Measurements from ENCODE around the gene SLC38A10. TPM values are rescaled to one million over a fixed set of nuclear protein-coding genes. Genes with fewer than 3 reads are reported as not detected.

The SLC38A10 gene
- total and polyA plus RNA-seq, 4 donors = 22.3 to 118 (median 70.8) TPM

- H3K4me3 ChIP-seq (ENCODE audit: low read length in 2 of 2) = no peak overlapping the region
- no peak for DNase-seq
- no peaks in the 10 kb centered on the region for H3K36me3 ChIP-seq (ENCODE audit: control insufficient read depth in 1 of 2, insufficient read depth in 2 of 2, low read length in 1 of 2)
- WGBS, 2 donors = 75 to 77% methylated on average over 32 of the region's 33 CpGs
- H3K4me1 ChIP-seq (ENCODE audit: control insufficient read depth in 1 of 2, insufficient read depth in 2 of 2, low read length in 2 of 2) = no peaks in the 10 kb centered on the region
- H3K27me3 ChIP-seq (ENCODE audit: control insufficient read depth in 1 of 2, insufficient read depth in 2 of 2, low read length in 1 of 2) = no peaks in the 10 kb centered on the region
- intact Hi-C loops (cut with DNase I) = no loop called here
- H3K9me3 ChIP-seq (ENCODE audit: control insufficient read depth, low read length) = no peaks in the 10 kb centered on the region
- ATAC-seq (ENCODE audit: low FRiP score) = no peak
- H3K27ac ChIP-seq (ENCODE audit: low read depth in 1 of 2, low read length in 2 of 2) = no peak overlapping the region
These were observed 52.4 kb downstream of the SLC38A10 start for GRCh38 chr17:81242421-81243332.

GRCh38 chr17:81241648-81242420, 53.3 kb downstream of the SLC38A10 start:
- DNase-seq (peak in 1 of 2 donors; percentile 88), ATAC-seq (ENCODE audit: low FRiP score) (no peak)
- H3K27ac ChIP-seq (ENCODE audit: low read depth in 1 of 2, low read length in 2 of 2) = no peak overlapping the region
- WGBS, 2 donors = 41 to 44% methylated on average over 26 of the region's 26 CpGs
- H3K4me1 ChIP-seq (ENCODE audit: control insufficient read depth in 1 of 2, insufficient read depth in 2 of 2, low read length in 2 of 2) = no peaks in the 10 kb centered on the region
- intact Hi-C loops (cut with DNase I) = loop anchor here in 1 of 2 donors (1.0 kb wide), 1 partner anchor 100 kb away; no protein-coding TSS in a partner anchor
- H3K36me3 ChIP-seq (ENCODE audit: control insufficient read depth in 1 of 2, insufficient read depth in 2 of 2, low read length in 1 of 2) = no peaks in the 10 kb centered on the region
- no peak overlapping the region for H3K4me3 ChIP-seq (ENCODE audit: low read length in 2 of 2)
- H3K9me3 ChIP-seq (ENCODE audit: control insufficient read depth, low read length) = no peaks in the 10 kb centered on the region
- H3K27me3 ChIP-seq (ENCODE audit: control insufficient read depth in 1 of 2, insufficient read depth in 2 of 2, low read length in 1 of 2) = no peaks in the 10 kb centered on the region

- ATAC-seq (ENCODE audit: low FRiP score) = no peak
- Histone ChIP-seq H3K36me3 (ENCODE audit: control insufficient read depth in 1 of 2, insufficient read depth in 2 of 2, low read length in 1 of 2) (no peaks in the 10 kb centered on the region), H3K4me1 (ENCODE audit: control insufficient read depth in 1 of 2, insufficient read depth in 2 of 2, low read length in 2 of 2) (no peaks in the 10 kb centered on the region), H3K9me3 (ENCODE audit: control insufficient read depth, low read length) (no peaks in the 10 kb centered on the region), H3K4me3 (ENCODE audit: low read length in 2 of 2) (no peak overlapping the region), H3K27ac (ENCODE audit: low read depth in 1 of 2, low read length in 2 of 2) (no peak overlapping the region), H3K27me3 (ENCODE audit: control insufficient read depth in 1 of 2, insufficient read depth in 2 of 2, low read length in 1 of 2) (no peaks in the 10 kb centered on the region)
- WGBS, 2 donors = 86 to 90% methylated on average over 10 of the region's 10 CpGs
- intact Hi-C loops (cut with DNase I) = loop anchor here in 1 of 2 donors (1.0 kb wide), 1 partner anchor 99 kb away; no protein-coding TSS in a partner anchor
- no peak for DNase-seq
These were observed 53.9 kb downstream of the SLC38A10 start for GRCh38 chr17:81241203-81241602.

- WGBS, 2 donors = 80 to 83% methylated on average over 8 of the region's 8 CpGs
- Histone ChIP-seq H3K4me3 (ENCODE audit: low read length in 2 of 2) (no peak overlapping the region), H3K27me3 (ENCODE audit: control insufficient read depth in 1 of 2, insufficient read depth in 2 of 2, low read length in 1 of 2) (no peaks in the 10 kb centered on the region), H3K27ac (ENCODE audit: low read depth in 1 of 2, low read length in 2 of 2) (no peak overlapping the region), H3K36me3 (ENCODE audit: control insufficient read depth in 1 of 2, insufficient read depth in 2 of 2, low read length in 1 of 2) (no peaks in the 10 kb centered on the region), H3K9me3 (ENCODE audit: control insufficient read depth, low read length) (no peaks in the 10 kb centered on the region), H3K4me1 (ENCODE audit: control insufficient read depth in 1 of 2, insufficient read depth in 2 of 2, low read length in 2 of 2) (no peaks in the 10 kb centered on the region)
- ATAC-seq (ENCODE audit: low FRiP score) = no peak
- intact Hi-C loops (cut with DNase I) = loop anchor here in 1 of 2 donors (1.0 kb wide), 1 partner anchor 98 kb away; no protein-coding TSS in a partner anchor
- DNase-seq = no peak
These were observed 54.3 kb downstream of the SLC38A10 start for GRCh38 chr17:81240761-81241160.

- no peaks in the 10 kb centered on the region for H3K4me1 ChIP-seq (ENCODE audit: control insufficient read depth in 1 of 2, insufficient read depth in 2 of 2, low read length in 2 of 2)
- peak overlapping the region in 1 of 2 donors; percentile 54 for H3K27ac ChIP-seq (ENCODE audit: low read depth in 1 of 2, low read length in 2 of 2)
- WGBS, 2 donors = 15 to 17% methylated on average over 36 to 37 of the region's 37 CpGs
- ATAC-seq (ENCODE audit: low FRiP score) (no peak), DNase-seq (no peak)
- H3K27me3 ChIP-seq (ENCODE audit: control insufficient read depth in 1 of 2, insufficient read depth in 2 of 2, low read length in 1 of 2) = no peaks in the 10 kb centered on the region
- H3K9me3 ChIP-seq (ENCODE audit: control insufficient read depth, low read length) = no peaks in the 10 kb centered on the region
- intact Hi-C loops (cut with DNase I) = loop anchor here in 1 of 2 donors (1.0 to 2.0 kb wide), 2 partner anchors 17 to 98 kb away; partner anchors contain the start of gene CEP131
- no peaks in the 10 kb centered on the region for H3K36me3 ChIP-seq (ENCODE audit: control insufficient read depth in 1 of 2, insufficient read depth in 2 of 2, low read length in 1 of 2)
- H3K4me3 ChIP-seq (ENCODE audit: low read length in 2 of 2) = peak overlapping the region; percentile 67 to 69
These were observed 55.2 kb downstream of the SLC38A10 start for GRCh38 chr17:81239714-81240555.

- H3K9me3 ChIP-seq (ENCODE audit: control insufficient read depth, low read length) = no peaks in the 10 kb centered on the region
- H3K4me1 ChIP-seq (ENCODE audit: control insufficient read depth in 1 of 2, insufficient read depth in 2 of 2, low read length in 2 of 2) = no peaks in the 10 kb centered on the region
- no peaks in the 10 kb centered on the region for H3K27me3 ChIP-seq (ENCODE audit: control insufficient read depth in 1 of 2, insufficient read depth in 2 of 2, low read length in 1 of 2)
- ATAC-seq (ENCODE audit: low FRiP score) = peak; percentile 98
- DNase-seq = peak; percentile 97 to 98
- H3K4me3 ChIP-seq (ENCODE audit: low read length in 2 of 2) = peak within 1 kb of the TSS; percentile 71 to 87
- no peaks in the 10 kb centered on the region for H3K36me3 ChIP-seq (ENCODE audit: control insufficient read depth in 1 of 2, insufficient read depth in 2 of 2, low read length in 1 of 2)
- WGBS, 2 donors = 0% methylated on average over 85 to 100 of the region's 100 CpGs
- peak within 1 kb of the TSS in 1 of 2 donors; percentile 54 for H3K27ac ChIP-seq (ENCODE audit: low read depth in 1 of 2, low read length in 2 of 2)
- intact Hi-C loops (cut with DNase I) = loop anchor here in 1 of 2 donors (1.0 to 2.0 kb wide), 2 partner anchors 16 to 97 kb away; partner anchors contain the start of gene CEP131
These were observed 56.0 kb downstream of the SLC38A10 start, which contains the start of the genes NDUFAF8 and TEPSIN for GRCh38 chr17:81238815-81239713. TSS of gene NDUFAF8 (plus strand) at chr17:81239318. CDS start at chr17:81239364, 46 bp downstream. TSS of gene TEPSIN (minus strand) at chr17:81239055. CDS start at chr17:81239033, 22 bp downstream.

GRCh38 chr17:81238490-81238814, 56.7 kb downstream of the SLC38A10 start:
- DNase-seq = no peak
- no peaks in the 10 kb centered on the region for H3K9me3 ChIP-seq (ENCODE audit: control insufficient read depth, low read length)
- ATAC-seq (ENCODE audit: low FRiP score) = no peak
- H3K4me1 ChIP-seq (ENCODE audit: control insufficient read depth in 1 of 2, insufficient read depth in 2 of 2, low read length in 2 of 2) = no peaks in the 10 kb centered on the region
- peak overlapping the region; percentile 71 to 87 for H3K4me3 ChIP-seq (ENCODE audit: low read length in 2 of 2)
- WGBS, 2 donors = 0% methylated on average over 25 to 26 of the region's 26 CpGs
- H3K36me3 ChIP-seq (ENCODE audit: control insufficient read depth in 1 of 2, insufficient read depth in 2 of 2, low read length in 1 of 2) = no peaks in the 10 kb centered on the region
- no peaks in the 10 kb centered on the region for H3K27me3 ChIP-seq (ENCODE audit: control insufficient read depth in 1 of 2, insufficient read depth in 2 of 2, low read length in 1 of 2)
- no peak overlapping the region for H3K27ac ChIP-seq (ENCODE audit: low read depth in 1 of 2, low read length in 2 of 2)
- intact Hi-C loops (cut with DNase I) = loop anchor here in 1 of 2 donors (2.0 kb wide), 1 partner anchor 16 kb away; the partner anchor contains the start of gene CEP131
